ENCODE data around the gene CRIM1. TPM values are rescaled to one million over a fixed set of nuclear protein-coding genes. Genes with fewer than 3 reads are reported as not detected.

CRIM1 gene
- total RNA-seq, 6 donors from 2014 or later: 74.7 to 128 (median 110) TPM

- Histone ChIP-seq H3K4me1 (peaks cover 15 to 39% (median 26%) of the 10 kb centered on the region in 4 donors), H3K4me3 (no peak overlapping the region), H3K36me3 (no peaks in the 10 kb centered on the region), H3K27ac (peak overlapping the region in 1 of 4 donors; percentile 25), H3K27me3 (no peaks in the 10 kb centered on the region), H3K9me3 (no peaks in the 10 kb centered on the region)
- WGBS, 2 donors: 91 to 94% methylated on average over 4 of the region's 4 CpGs
- DNase-seq: no peak
- TF ChIP-seq POLR2AphosphoS5 (IDR thresholded peaks at IDR 0.05) (no peak), POLR2A (IDR thresholded peaks at IDR 0.05) (no peak), CTCF (IDR thresholded peaks at IDR 0.05) (no peak), EP300 (IDR thresholded peaks at IDR 0.05) (no peak)
- ATAC-seq (ENCODE audit: low FRiP score in 2 of 2): no peak
Observed at GRCh38 chr2:36487947-36488346, 132.4 kb downstream of the CRIM1 start.

- H3K27ac ChIP-seq: no peak overlapping the region
- no peaks in the 10 kb centered on the region for H3K9me3 ChIP-seq
- H3K36me3 ChIP-seq: no peaks in the 10 kb centered on the region
- 65 to 87% methylated on average over 5 of the region's 5 CpGs for WGBS, 2 donors
- H3K27me3 ChIP-seq: no peaks in the 10 kb centered on the region
- peaks cover 14 to 36% (median 24%) of the 10 kb centered on the region in 4 donors for H3K4me1 ChIP-seq
- DNase-seq (no peak), ATAC-seq (ENCODE audit: low FRiP score in 2 of 2) (no peak)
- no peak overlapping the region for H3K4me3 ChIP-seq
- TF ChIP-seq POLR2A (IDR thresholded peaks at IDR 0.05): no peak
Observed at GRCh38 chr2:36489281-36489680, 133.7 kb downstream of the CRIM1 start.

- Histone ChIP-seq H3K36me3 (no peaks in the 10 kb centered on the region), H3K4me3 (no peak overlapping the region), H3K27me3 (no peaks in the 10 kb centered on the region), H3K27ac (peak overlapping the region in 2 of 4 donors; percentile 14 to 29), H3K9me3 (no peaks in the 10 kb centered on the region), H3K4me1 (peaks cover 15 to 24% (median 21%) of the 10 kb centered on the region in 4 donors)
- ATAC-seq (ENCODE audit: low FRiP score in 2 of 2) (no peak), DNase-seq (no peak)
- whole genome bisulfite sequencing, 2 donors: 85 to 91% methylated on average over 4 of the region's 4 CpGs
- TF ChIP-seq POLR2A (IDR thresholded peaks at IDR 0.05) (no peak), POLR2AphosphoS5 (IDR thresholded peaks at IDR 0.05) (no peak), EP300 (IDR thresholded peaks at IDR 0.05) (no peak), CTCF (IDR thresholded peaks at IDR 0.05) (no peak)
Observed at GRCh38 chr2:36490749-36491148, 135.2 kb downstream of the CRIM1 start.

- Histone ChIP-seq H3K36me3 (no peaks in the 10 kb centered on the region), H3K4me3 (no peak overlapping the region), H3K27ac (no peak overlapping the region), H3K4me1 (peaks cover under 1 to 8% (median 6%) of the 10 kb centered on the region in 4 donors), H3K27me3 (no peaks in the 10 kb centered on the region), H3K9me3 (no peaks in the 10 kb centered on the region)
- WGBS, 2 donors: 79 to 87% methylated on average over 6 of the region's 6 CpGs
- TF ChIP-seq EP300 (IDR thresholded peaks at IDR 0.05) (no peak), CTCF (IDR thresholded peaks at IDR 0.05) (no peak), POLR2A (IDR thresholded peaks at IDR 0.05) (no peak), POLR2AphosphoS5 (IDR thresholded peaks at IDR 0.05) (no peak)
- DNase-seq (no peak), ATAC-seq (ENCODE audit: low FRiP score in 2 of 2) (no peak)
Observed at GRCh38 chr2:36492216-36492945, 136.8 kb downstream of the CRIM1 start.

GRCh38 chr2:36493306-36493705 is 137.7 kb downstream of the CRIM1 start:
- H3K36me3 ChIP-seq: no peaks in the 10 kb centered on the region
- no peak for DNase-seq
- no peak overlapping the region for H3K4me3 ChIP-seq
- no peaks in the 10 kb centered on the region for H3K9me3 ChIP-seq
- no peak for ATAC-seq (ENCODE audit: low FRiP score in 2 of 2)
- peaks cover 0 to 9% (median 7%) of the 10 kb centered on the region in 4 donors for H3K4me1 ChIP-seq
- no peaks in the 10 kb centered on the region for H3K27me3 ChIP-seq
- TF ChIP-seq EP300 (IDR thresholded peaks at IDR 0.05) (no peak), POLR2AphosphoS5 (IDR thresholded peaks at IDR 0.05) (no peak), POLR2A (IDR thresholded peaks at IDR 0.05) (no peak), CTCF (IDR thresholded peaks at IDR 0.05) (no peak)
- H3K27ac ChIP-seq: no peak overlapping the region

Data from upper lobe of left lung (tissue), 6 donors.